CD4-positive, alpha-beta T cell (primary cell): ENCODE results near the gene PAK1. TPM values are rescaled to one million over a fixed set of nuclear protein-coding genes. Genes with fewer than 3 reads are reported as not detected.

Experiments used
- ATAC-seq: fragments of 200-7000 bp; cut with Tn5 transposase; one replicate; pipeline ENCODE4 v1.10.0; 2022; ENCODE audit warnings: mild to moderate bottlenecking; ENCODE audit not compliant: poor library complexity
- CTCF ChIA-PET: fragments of 350-600 bp; sonication (Branson Sonifier 250); formaldehyde crosslinking; loops from one replicate; lab custom pipeline; 2021; ENCODE audit warnings: antibody characterized with exemption, inconsistent platforms; lab: Charles Lee
- POLR2A ChIA-PET: fragments of 350-600 bp; sonication (Branson Sonifier 250); formaldehyde crosslinking; loops from one replicate; lab custom pipeline; 2021; ENCODE audit warnings: antibody characterized with exemption, inconsistent platforms; lab: Charles Lee
- DNase-seq, 14 experiments: peaks; one replicate each; pipeline ENCODE4 v3.0.0-alpha.2; 2013 to 2020; ENCODE audit warnings: mixed read lengths in 2 of 14
- H3K27ac ChIP-seq, 2 donors: one replicate each; pipeline versions ENCODE4 v1.5.1 to v1.7.0; 2013; ENCODE audit warnings: low read length in 2 of 2, low read depth in 1 of 2, mild to moderate bottlenecking in 1 of 2
- H3K27me3 ChIP-seq, 2 experiments: 1 replicate in 1 of 2; 2 replicates in 1 of 2; pipeline versions ENCODE4 v1.6.1 to v1.7.0; 2013; ENCODE audit warnings: low read length in 2 of 2, control low read depth in 1 of 2, mild to moderate bottlenecking in 1 of 2, moderate library complexity in 1 of 2; ENCODE audit not compliant: insufficient read depth in 2 of 2, control insufficient read depth in 1 of 2
- H3K36me3 ChIP-seq: one replicate; pipeline ENCODE4 v1.6.1; 2013; ENCODE audit warnings: low read length, control low read depth; ENCODE audit not compliant: insufficient read depth
- H3K4me1 ChIP-seq: one replicate; pipeline ENCODE4 v1.6.1; 2013; ENCODE audit warnings: low read length, control low read depth; ENCODE audit not compliant: insufficient read depth
- H3K4me3 ChIP-seq: one replicate; pipeline ENCODE4 v1.5.1; 2013; ENCODE audit warnings: mild to moderate bottlenecking, low read length, moderate library complexity
- H3K9me3 ChIP-seq, 2 experiments: 1 replicate in 1 of 2; 2 replicates in 1 of 2; pipeline versions ENCODE4 v1.6.1 to v1.7.0; 2013; ENCODE audit warnings: low read length in 2 of 2, mild to moderate bottlenecking in 2 of 2, control low read depth in 1 of 2, moderate library complexity in 1 of 2; ENCODE audit not compliant: control insufficient read depth in 1 of 2, insufficient read depth in 1 of 2
- H3K27ac Mint-ChIP-seq: one replicate; pipeline ENCODE4 v1.8.0; 2020; ENCODE audit warnings: mixed read lengths
- H3K27me3 Mint-ChIP-seq: one replicate; pipeline ENCODE4 v1.8.0; 2021; ENCODE audit warnings: mixed read lengths
- H3K36me3 Mint-ChIP-seq: one replicate; pipeline ENCODE4 v1.8.0; 2021; ENCODE audit warnings: low read depth, mixed read lengths
- H3K4me1 Mint-ChIP-seq: one replicate; pipeline ENCODE4 v1.8.0; 2021; ENCODE audit warnings: low read depth, mixed read lengths
- H3K4me3 Mint-ChIP-seq: one replicate; pipeline ENCODE4 v1.8.0; 2020; ENCODE audit warnings: mild to moderate bottlenecking, mixed read lengths
- H3K9me3 Mint-ChIP-seq: one replicate; pipeline ENCODE4 v1.8.0; 2020; ENCODE audit warnings: mixed read lengths
- CTCF ChIP-seq: fragments of 200-600 bp; IDR thresholded peaks from one replicate; pipeline ENCODE4 v1.8.0; 2022; ENCODE audit warnings: antibody characterized with exemption, mild to moderate bottlenecking
- intact Hi-C, 2 experiments: fragments of 100-400 bp; cut with DNase I in 1 of 2; cut with micrococcal nuclease in 1 of 2; formaldehyde crosslinking; loops; one replicate each; pipeline versions ENCODE4 v1.15.1 to v1.9.0; 2023 to 2025; cut with DNase I, micrococcal nuclease
- total RNA-seq, 174 experiments: library from RNA in 2 of 174; stranded (reverse) in 2 of 174; gene quantifications; one replicate each; pipeline ENCODE4 v1.2.3 and lab custom pipeline; 2021 to 2026

PAK1 gene
- total RNA-seq, 2 experiments from 2014 or later, result 6.9 to 12.6 TPM

GRCh38 chr11:77370217-77370616 is 103.7 kb downstream of the PAK1 start:
- POLR2A ChIA-PET, result no interaction called here
- H3K27me3 Mint-ChIP-seq, result no peaks in the 10 kb centered on the region
- no peaks in the 10 kb centered on the region for H3K9me3 Mint-ChIP-seq
- no peaks in the 10 kb centered on the region for H3K27me3 ChIP-seq
- TF ChIP-seq CTCF, result no peak
- no peak overlapping the region for H3K4me3 ChIP-seq
- no peak overlapping the region for H3K4me3 Mint-ChIP-seq
- no peak overlapping the region for H3K27ac ChIP-seq
- peaks cover 28% of the 10 kb centered on the region for H3K36me3 Mint-ChIP-seq
- no peak for ATAC-seq
- H3K27ac Mint-ChIP-seq, result no peak overlapping the region
- CTCF ChIA-PET, result interaction anchor here (1.1 to 1.2 kb wide), 2 partner anchors 11 kb away, joined by 3 to 4 read pairs; no protein-coding TSS in a partner anchor
- no peaks in the 10 kb centered on the region for H3K9me3 ChIP-seq
- no peaks in the 10 kb centered on the region for H3K4me1 Mint-ChIP-seq
- no peaks in the 10 kb centered on the region for H3K4me1 ChIP-seq
- no peak for DNase-seq
- no peaks in the 10 kb centered on the region for H3K36me3 ChIP-seq
- intact Hi-C loops, result no loop called here

DNA sequence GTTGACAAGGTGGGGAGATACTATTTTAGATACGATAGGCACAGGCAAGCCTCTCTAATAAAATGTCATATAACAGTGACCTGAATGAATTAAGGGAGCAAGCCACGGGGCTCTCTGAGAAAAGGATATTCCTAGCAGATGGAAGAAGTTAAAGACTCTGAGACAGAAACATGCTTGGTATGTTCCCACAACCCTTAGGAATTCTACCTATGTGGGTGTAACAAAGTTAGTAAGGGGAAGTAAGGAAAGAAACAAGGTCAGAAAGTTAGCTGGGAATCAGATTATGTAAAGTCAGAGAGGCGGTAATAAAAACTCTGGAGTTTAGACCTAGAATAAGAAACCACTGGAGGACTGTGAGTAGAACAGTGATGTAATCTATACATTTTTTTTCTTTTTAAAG is 112.7 kb downstream of the PAK1 start:
- ChIA-PET POLR2A (no interaction called here), CTCF (no interaction called here)
- DNase-seq (no peak), ATAC-seq (no peak)
- no peaks in the 10 kb centered on the region for H3K4me1 Mint-ChIP-seq
- peaks cover 14% of the 10 kb centered on the region for H3K36me3 Mint-ChIP-seq
- H3K27me3 Mint-ChIP-seq, result no peaks in the 10 kb centered on the region
- intact Hi-C loops, result no loop called here
- no peak overlapping the region for H3K27ac Mint-ChIP-seq
- Histone ChIP-seq H3K4me3 (no peak overlapping the region), H3K36me3 (peaks cover 12% of the 10 kb centered on the region), H3K9me3 (no peaks in the 10 kb centered on the region), H3K27me3 (no peaks in the 10 kb centered on the region), H3K27ac (no peak overlapping the region), H3K4me1 (no peaks in the 10 kb centered on the region)
- no peak for TF ChIP-seq CTCF
- no peaks in the 10 kb centered on the region for H3K9me3 Mint-ChIP-seq
- no peak overlapping the region for H3K4me3 Mint-ChIP-seq

- no peaks in the 10 kb centered on the region for H3K9me3 ChIP-seq
- Mint-ChIP-seq H3K4me1 (no peaks in the 10 kb centered on the region), H3K27me3 (no peaks in the 10 kb centered on the region), H3K4me3 (no peak overlapping the region), H3K27ac (no peak overlapping the region), H3K9me3 (no peaks in the 10 kb centered on the region), H3K36me3 (peaks cover 14% of the 10 kb centered on the region)
- intact Hi-C loops, result no loop called here
- ATAC-seq (no peak), DNase-seq (no peak)
- ChIA-PET POLR2A (no interaction called here), CTCF (interaction anchor here (1.2 kb wide), 1 partner anchor 10 kb away, joined by 4 read pairs; no protein-coding TSS in a partner anchor)
- no peaks in the 10 kb centered on the region for H3K27me3 ChIP-seq
- no peak overlapping the region for H3K27ac ChIP-seq
- H3K4me1 ChIP-seq, result no peaks in the 10 kb centered on the region
- TF ChIP-seq CTCF, result no peak
- peaks cover 12% of the 10 kb centered on the region for H3K36me3 ChIP-seq
- no peak overlapping the region for H3K4me3 ChIP-seq
These were observed 114.4 kb downstream of the PAK1 start for GRCh38 chr11:77359481-77359880.
